ENCODE results near the gene GABRG3. TPM values are rescaled to one million over a fixed set of nuclear protein-coding genes. Genes with fewer than 3 reads are reported as not detected.

The GABRG3 gene
- total and polyA plus RNA-seq, 10 of the 15 experiments (the other 5 are each of a cell fraction or from before 2014, with no cell fraction given), result 0.15 TPM; not detected in 9

DNA sequence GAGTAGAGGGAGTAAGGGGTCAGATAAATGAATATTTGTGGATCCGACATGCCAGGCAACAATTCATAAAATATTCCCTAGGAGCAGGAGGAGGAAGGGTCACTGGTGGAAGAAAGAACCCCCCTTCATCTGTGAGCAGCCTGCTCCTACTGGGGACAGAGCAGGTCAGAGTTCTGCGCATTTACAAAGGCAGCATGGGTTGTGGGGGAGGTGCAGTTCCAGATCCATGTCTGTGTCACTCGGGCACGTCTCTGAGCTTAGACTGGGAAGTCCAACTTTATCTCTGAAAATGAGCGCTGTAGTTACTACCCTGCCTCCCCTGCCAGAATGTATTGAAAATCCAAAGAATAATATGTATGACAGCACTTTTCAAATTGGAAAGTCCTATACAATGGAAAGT, 115.2 kb downstream of the GABRG3 start:
- ChIA-PET POLR2A (no interaction called here), SMC1A (ENCODE audit: uncharacterized antibody, unreplicated experiment) (interaction anchor here (0.6 to 1.3 kb wide), 2 partner anchors 14 to 167 kb away, joined by 3 read pairs; no protein-coding TSS in a partner anchor), RAD21 (ENCODE audit: unreplicated experiment) (no interaction called here), CTCF (no interaction called here)
- no peaks in the 10 kb centered on the region for H4K20me1 ChIP-seq (ENCODE audit: control insufficient read depth, insufficient read depth)
- no peak overlapping the region for H3K4me3 ChIP-seq
- no peak overlapping the region for H3K27ac ChIP-seq (ENCODE audit: control insufficient read depth, insufficient read depth)
- H3K27me3 ChIP-seq (replicated peaks in 1 of 2; ENCODE audit: control insufficient read depth in 2 of 2, insufficient read depth in 2 of 2, low read length in 1 of 2), result no peaks in the 10 kb centered on the region
- H3K79me2 ChIP-seq (ENCODE audit: control insufficient read depth, insufficient read depth, low read length), result no peaks in the 10 kb centered on the region
- no peak overlapping the region for H3K9ac ChIP-seq (ENCODE audit: control insufficient read depth, insufficient read depth, low read length)
- intact Hi-C loops (cut with micrococcal nuclease; ENCODE audit: unreplicated experiment), result no loop called here
- H3K9me3 ChIP-seq (replicated peaks; ENCODE audit: control insufficient read depth, insufficient read depth, low read length), result no peaks in the 10 kb centered on the region; the same call in 2 of the 3 replicates
- BruUV-seq (replicated peaks), result no TSS peak
- 26% methylated on average over 5 of the region's 5 CpGs for WGBS (ENCODE audit: insufficient coverage, insufficient replicate concordance, low lambda C conversion rate, missing lambda C conversion rate)
- H3K36me3 ChIP-seq (ENCODE audit: control insufficient read depth in 2 of 2, insufficient read depth in 2 of 2, low read length in 1 of 2), result no peaks in the 10 kb centered on the region; a peak in 1 of 4 replicates
- no peak overlapping the region for H3K4me2 ChIP-seq (ENCODE audit: control insufficient read depth, insufficient read depth)
- ATAC-seq (no peak), DNase-seq (ENCODE audit: low read depth, low spot score) (no peak), FAIRE-seq (no peak)
- H3K4me1 ChIP-seq (ENCODE audit: control insufficient read depth, insufficient read depth, low read length), result no peaks in the 10 kb centered on the region
- no peak overlapping the region for H2AFZ ChIP-seq (ENCODE audit: control insufficient read depth, low read depth, low read length)
- in situ Hi-C loops (cut with MboI), result no loop called here
- TF ChIP-seq RUNX3 (IDR thresholded peaks at IDR 0.05; ENCODE audit: low read length) (no peak), HCFC1 (IDR thresholded peaks at IDR 0.05; ENCODE audit: low read length) (no peak), TBL1XR1 (IDR thresholded peaks at IDR 0.05; ENCODE audit: low read depth, low read length) (no peak), IRF4 (IDR thresholded peaks at IDR 0.05; ENCODE audit: low read depth, low read length) (no peak), BCL3 (IDR thresholded peaks at IDR 0.05; ENCODE audit: borderline replicate concordance, insufficient read depth, low read depth, low read length, poor library complexity, severe bottlenecking) (no peak), ETV6 (conservative IDR thresholded peaks at IDR 0.05 in 1 of 2, IDR thresholded peaks at IDR 0.05 in 1 of 2; ENCODE audit: borderline replicate concordance in 1 of 2, low read depth in 1 of 2) (no peak), SP1 (IDR thresholded peaks at IDR 0.05; ENCODE audit: low read depth, low read length) (no peak), BRCA1 (IDR thresholded peaks at IDR 0.05; ENCODE audit: low read depth, low read length) (no peak), RFX5 (IDR thresholded peaks at IDR 0.05; ENCODE audit: low read depth, low read length) (no peak), SIX5 (IDR thresholded peaks at IDR 0.05; ENCODE audit: low read depth, low read length, severe bottlenecking) (no peak)
- TF ChIP-seq, protein P1, sequence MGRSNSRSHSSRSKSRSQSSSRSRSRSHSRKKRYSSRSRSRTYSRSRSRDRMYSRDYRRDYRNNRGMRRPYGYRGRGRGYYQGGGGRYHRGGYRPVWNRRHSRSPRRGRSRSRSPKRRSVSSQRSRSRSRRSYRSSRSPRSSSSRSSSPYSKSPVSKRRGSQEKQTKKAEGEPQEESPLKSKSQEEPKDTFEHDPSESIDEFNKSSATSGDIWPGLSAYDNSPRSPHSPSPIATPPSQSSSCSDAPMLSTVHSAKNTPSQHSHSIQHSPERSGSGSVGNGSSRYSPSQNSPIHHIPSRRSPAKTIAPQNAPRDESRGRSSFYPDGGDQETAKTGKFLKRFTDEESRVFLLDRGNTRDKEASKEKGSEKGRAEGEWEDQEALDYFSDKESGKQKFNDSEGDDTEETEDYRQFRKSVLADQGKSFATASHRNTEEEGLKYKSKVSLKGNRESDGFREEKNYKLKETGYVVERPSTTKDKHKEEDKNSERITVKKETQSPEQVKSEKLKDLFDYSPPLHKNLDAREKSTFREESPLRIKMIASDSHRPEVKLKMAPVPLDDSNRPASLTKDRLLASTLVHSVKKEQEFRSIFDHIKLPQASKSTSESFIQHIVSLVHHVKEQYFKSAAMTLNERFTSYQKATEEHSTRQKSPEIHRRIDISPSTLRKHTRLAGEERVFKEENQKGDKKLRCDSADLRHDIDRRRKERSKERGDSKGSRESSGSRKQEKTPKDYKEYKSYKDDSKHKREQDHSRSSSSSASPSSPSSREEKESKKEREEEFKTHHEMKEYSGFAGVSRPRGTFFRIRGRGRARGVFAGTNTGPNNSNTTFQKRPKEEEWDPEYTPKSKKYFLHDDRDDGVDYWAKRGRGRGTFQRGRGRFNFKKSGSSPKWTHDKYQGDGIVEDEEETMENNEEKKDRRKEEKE (IDR thresholded peaks at IDR 0.05), result no peak
- TF ChIP-seq, protein P2, sequence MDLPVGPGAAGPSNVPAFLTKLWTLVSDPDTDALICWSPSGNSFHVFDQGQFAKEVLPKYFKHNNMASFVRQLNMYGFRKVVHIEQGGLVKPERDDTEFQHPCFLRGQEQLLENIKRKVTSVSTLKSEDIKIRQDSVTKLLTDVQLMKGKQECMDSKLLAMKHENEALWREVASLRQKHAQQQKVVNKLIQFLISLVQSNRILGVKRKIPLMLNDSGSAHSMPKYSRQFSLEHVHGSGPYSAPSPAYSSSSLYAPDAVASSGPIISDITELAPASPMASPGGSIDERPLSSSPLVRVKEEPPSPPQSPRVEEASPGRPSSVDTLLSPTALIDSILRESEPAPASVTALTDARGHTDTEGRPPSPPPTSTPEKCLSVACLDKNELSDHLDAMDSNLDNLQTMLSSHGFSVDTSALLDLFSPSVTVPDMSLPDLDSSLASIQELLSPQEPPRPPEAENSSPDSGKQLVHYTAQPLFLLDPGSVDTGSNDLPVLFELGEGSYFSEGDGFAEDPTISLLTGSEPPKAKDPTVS (IDR thresholded peaks at IDR 0.05; ENCODE audit: low read depth, low read length), result no peak
- TF ChIP-seq, protein P3, sequence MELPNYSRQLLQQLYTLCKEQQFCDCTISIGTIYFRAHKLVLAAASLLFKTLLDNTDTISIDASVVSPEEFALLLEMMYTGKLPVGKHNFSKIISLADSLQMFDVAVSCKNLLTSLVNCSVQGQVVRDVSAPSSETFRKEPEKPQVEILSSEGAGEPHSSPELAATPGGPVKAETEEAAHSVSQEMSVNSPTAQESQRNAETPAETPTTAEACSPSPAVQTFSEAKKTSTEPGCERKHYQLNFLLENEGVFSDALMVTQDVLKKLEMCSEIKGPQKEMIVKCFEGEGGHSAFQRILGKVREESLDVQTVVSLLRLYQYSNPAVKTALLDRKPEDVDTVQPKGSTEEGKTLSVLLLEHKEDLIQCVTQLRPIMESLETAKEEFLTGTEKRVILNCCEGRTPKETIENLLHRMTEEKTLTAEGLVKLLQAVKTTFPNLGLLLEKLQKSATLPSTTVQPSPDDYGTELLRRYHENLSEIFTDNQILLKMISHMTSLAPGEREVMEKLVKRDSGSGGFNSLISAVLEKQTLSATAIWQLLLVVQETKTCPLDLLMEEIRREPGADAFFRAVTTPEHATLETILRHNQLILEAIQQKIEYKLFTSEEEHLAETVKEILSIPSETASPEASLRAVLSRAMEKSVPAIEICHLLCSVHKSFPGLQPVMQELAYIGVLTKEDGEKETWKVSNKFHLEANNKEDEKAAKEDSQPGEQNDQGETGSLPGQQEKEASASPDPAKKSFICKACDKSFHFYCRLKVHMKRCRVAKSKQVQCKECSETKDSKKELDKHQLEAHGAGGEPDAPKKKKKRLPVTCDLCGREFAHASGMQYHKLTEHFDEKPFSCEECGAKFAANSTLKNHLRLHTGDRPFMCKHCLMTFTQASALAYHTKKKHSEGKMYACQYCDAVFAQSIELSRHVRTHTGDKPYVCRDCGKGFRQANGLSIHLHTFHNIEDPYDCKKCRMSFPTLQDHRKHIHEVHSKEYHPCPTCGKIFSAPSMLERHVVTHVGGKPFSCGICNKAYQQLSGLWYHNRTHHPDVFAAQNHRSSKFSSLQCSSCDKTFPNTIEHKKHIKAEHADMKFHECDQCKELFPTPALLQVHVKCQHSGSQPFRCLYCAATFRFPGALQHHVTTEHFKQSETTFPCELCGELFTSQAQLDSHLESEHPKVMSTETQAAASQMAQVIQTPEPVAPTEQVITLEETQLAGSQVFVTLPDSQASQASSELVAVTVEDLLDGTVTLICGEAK (IDR thresholded peaks at IDR 0.05; ENCODE audit: borderline replicate concordance), result no peak
